Measurements from ENCODE around the gene SERTAD3. TPM values are rescaled to one million over a fixed set of nuclear protein-coding genes. Genes with fewer than 3 reads are reported as not detected.
"Not testable (repeated sequence)": the region's sequence is repeated elsewhere in the genome, so short reads cannot be mapped to it uniquely, and the experiment has no call there.

Gene SERTAD3
- total RNA-seq, 2 donors from 2014 or later = 26.5 to 36.0 TPM

DNA sequence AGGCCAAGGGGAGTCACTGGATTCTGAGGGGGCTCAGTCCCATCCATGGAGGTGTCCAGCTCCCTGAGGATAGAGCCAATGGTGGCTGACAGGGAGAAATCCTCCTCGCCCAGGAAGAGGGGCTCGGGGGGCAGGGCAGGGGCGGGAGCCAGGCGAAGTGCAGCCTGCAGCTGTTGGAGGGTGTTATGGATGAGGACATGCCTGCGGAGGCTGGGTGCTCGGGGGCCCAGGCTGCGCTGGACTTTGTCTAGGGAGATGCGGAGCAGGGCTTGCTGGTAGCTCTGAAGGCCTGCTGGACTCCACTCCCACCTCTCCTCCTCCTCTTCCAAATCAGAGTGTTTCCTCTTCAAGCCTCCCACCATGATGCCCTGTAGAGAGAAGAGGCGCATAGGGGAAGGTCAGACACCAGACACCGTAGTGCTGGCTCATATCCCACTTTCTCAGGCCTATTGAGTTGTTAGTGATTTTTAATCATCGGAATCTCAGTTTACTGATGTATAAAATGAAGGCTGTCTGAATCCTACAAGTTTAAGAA, 2.3 kb downstream of the SERTAD3 start:
- Histone ChIP-seq H3K4me1 (peaks cover 8% of the 10 kb centered on the region), H3K36me3 (peaks cover 4% of the 10 kb centered on the region), H3K4me3 (no peak overlapping the region), H3K27me3 (no peaks in the 10 kb centered on the region), H3K27ac (peak overlapping the region; percentile 44), H3K9me3 (no peaks in the 10 kb centered on the region), H3K9ac (ENCODE audit: low read depth in 2 of 2, low read length in 2 of 2) (no peak overlapping the region)
- TF ChIP-seq, protein P1, sequence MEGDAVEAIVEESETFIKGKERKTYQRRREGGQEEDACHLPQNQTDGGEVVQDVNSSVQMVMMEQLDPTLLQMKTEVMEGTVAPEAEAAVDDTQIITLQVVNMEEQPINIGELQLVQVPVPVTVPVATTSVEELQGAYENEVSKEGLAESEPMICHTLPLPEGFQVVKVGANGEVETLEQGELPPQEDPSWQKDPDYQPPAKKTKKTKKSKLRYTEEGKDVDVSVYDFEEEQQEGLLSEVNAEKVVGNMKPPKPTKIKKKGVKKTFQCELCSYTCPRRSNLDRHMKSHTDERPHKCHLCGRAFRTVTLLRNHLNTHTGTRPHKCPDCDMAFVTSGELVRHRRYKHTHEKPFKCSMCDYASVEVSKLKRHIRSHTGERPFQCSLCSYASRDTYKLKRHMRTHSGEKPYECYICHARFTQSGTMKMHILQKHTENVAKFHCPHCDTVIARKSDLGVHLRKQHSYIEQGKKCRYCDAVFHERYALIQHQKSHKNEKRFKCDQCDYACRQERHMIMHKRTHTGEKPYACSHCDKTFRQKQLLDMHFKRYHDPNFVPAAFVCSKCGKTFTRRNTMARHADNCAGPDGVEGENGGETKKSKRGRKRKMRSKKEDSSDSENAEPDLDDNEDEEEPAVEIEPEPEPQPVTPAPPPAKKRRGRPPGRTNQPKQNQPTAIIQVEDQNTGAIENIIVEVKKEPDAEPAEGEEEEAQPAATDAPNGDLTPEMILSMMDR (IDR thresholded peaks at IDR 0.05) = no peak
- DNase-seq = no peak
- intact Hi-C loops (cut with DNase I) = no loop called here

DNA sequence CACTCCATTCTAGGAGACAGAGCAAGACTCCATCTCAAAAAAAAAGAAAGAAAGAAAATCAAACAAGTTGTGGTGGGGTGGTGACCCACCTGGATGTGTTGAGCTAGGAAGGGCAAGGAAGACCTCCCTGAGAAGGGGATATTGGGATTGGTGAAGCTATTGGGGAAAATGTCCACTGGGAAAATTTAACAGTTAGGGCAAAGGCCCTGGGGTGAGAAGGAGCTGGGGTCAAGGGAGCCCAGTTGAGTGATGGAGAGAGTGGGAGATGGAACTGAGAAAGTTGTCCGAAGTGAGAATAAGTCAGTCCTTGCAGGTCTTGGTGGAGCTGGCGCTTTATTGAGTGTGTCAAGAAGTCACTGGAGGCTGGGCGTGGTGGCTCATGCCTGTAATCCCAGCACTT, 5.9 kb downstream of the SERTAD3 start:
- DNase-seq = no peak
- Histone ChIP-seq H3K4me1 (peaks cover 12% of the 10 kb centered on the region), H3K9ac (ENCODE audit: low read depth in 2 of 2, low read length in 2 of 2) (no peak overlapping the region), H3K27ac (no peak overlapping the region), H3K9me3 (no peaks in the 10 kb centered on the region), H3K36me3 (peaks cover 4% of the 10 kb centered on the region), H3K27me3 (no peaks in the 10 kb centered on the region), H3K4me3 (no peak overlapping the region)
- intact Hi-C loops (cut with DNase I) = no loop called here
- TF ChIP-seq, protein P1 (IDR thresholded peaks at IDR 0.05) = no peak

DNA sequence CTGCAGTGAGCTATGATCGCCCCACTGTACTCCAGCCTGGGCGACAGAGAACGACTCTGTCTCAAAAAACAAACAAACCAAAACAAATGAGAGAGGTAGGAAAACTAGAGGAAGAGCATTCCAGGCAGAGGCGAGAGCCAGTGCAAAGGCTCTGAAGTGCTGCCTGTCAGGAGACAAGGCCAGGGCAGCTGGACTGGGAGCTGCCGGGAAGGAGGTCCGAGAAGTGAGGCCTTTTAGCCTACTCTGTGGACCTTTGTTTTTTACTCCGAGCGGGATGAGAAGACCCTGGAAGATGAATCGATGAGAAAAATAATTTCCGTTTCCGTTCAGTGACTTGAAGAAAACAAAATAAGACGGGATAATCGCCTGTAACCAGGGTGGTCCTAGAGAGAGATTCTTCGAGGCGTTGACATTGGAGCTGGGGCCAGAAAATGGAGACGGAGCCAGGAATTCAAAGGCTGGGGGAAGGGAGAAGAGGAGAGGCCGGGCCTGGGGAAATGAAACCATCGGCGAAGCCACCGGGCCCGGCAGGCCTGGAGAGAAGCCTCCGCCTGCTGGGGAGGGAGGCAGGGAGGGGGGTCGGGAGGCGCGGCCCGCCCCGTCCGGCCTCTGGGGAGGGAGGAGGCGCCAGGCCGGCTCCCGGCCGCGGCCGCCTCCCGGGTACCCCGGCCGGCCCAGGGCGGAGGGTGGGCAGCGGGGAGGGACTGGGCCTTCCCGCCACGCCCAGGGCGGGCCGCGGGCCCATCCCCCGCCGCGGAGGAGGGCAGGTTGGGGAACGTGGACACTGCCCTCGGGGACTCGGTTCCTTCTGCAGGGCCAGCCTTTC, 10.5 kb downstream of the SERTAD3 start:
- no peaks in the 10 kb centered on the region for H3K36me3 ChIP-seq
- intact Hi-C loops (cut with DNase I) = no loop called here
- peak overlapping the region; percentile 83 to 97 for H3K9ac ChIP-seq (ENCODE audit: low read depth in 2 of 2, low read length in 2 of 2)
- TF ChIP-seq, protein P1 (IDR thresholded peaks at IDR 0.05) = no peak
- H3K4me3 ChIP-seq = peak overlapping the region; percentile 16
- DNase-seq = peak; percentile 93
- peaks cover 3% of the 10 kb centered on the region for H3K4me1 ChIP-seq
- no peaks in the 10 kb centered on the region for H3K27me3 ChIP-seq
- H3K9me3 ChIP-seq = no peaks in the 10 kb centered on the region
- H3K27ac ChIP-seq = peak overlapping the region; percentile 94

DNA sequence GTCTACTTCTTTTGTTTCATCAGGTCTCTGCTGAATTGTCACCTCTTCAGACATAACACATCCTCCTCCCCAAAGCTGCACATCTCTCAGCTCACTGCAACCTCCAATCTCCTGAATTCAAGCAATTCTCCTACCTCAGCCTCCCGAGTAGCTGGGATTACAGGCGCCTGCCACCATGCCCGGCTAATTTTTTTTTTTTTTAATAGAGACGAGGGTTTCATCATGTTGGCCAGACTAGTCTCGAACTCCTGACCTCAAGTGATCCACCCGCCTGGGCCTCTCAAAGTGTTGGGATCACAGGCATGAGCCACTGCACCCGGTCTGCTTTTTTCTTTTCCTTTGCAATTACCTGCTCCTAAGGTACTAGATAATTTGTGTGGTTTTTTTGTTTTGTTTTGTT, 11.4 kb downstream of the SERTAD3 start:
- H3K9me3 ChIP-seq; H3K4me3 ChIP-seq; H3K27me3 ChIP-seq; intact Hi-C loops (cut with DNase I); H3K36me3 ChIP-seq; H3K4me1 ChIP-seq; DNase-seq: not testable (repeated sequence)
- H3K9ac ChIP-seq (ENCODE audit: low read depth in 2 of 2, low read length in 2 of 2) = peak overlapping the region; percentile 83 to 97
- peak overlapping the region; percentile 94 for H3K27ac ChIP-seq

DNA sequence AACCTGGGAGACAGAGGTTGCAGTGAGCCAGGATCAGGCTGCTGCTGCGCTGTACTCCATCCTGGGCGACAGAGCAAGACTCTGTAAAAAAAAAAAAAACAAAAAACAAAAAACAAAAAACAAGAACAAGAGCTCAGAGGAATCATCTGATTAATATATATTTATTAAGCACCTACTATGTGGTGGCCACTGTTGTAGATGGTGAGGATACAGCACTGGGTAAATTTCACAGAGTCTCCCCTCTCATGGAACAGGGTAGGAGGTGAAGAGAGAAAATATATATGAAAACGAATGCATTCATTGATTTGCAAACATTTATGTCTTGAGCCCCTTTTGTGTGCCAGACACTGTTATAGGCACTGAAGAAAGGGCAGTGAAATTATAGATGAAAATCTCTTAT, 12.4 kb downstream of the SERTAD3 start:
- no peaks in the 10 kb centered on the region for H3K36me3 ChIP-seq
- DNase-seq = no peak
- TF ChIP-seq, protein P1 (IDR thresholded peaks at IDR 0.05) = no peak
- no peaks in the 10 kb centered on the region for H3K9me3 ChIP-seq
- no peaks in the 10 kb centered on the region for H3K27me3 ChIP-seq
- H3K27ac ChIP-seq = no peak overlapping the region
- H3K4me3 ChIP-seq = no peak overlapping the region
- peaks cover 3% of the 10 kb centered on the region for H3K4me1 ChIP-seq
- H3K9ac ChIP-seq (ENCODE audit: low read depth in 2 of 2, low read length in 2 of 2) = no peak overlapping the region
- intact Hi-C loops (cut with DNase I) = no loop called here

DNA sequence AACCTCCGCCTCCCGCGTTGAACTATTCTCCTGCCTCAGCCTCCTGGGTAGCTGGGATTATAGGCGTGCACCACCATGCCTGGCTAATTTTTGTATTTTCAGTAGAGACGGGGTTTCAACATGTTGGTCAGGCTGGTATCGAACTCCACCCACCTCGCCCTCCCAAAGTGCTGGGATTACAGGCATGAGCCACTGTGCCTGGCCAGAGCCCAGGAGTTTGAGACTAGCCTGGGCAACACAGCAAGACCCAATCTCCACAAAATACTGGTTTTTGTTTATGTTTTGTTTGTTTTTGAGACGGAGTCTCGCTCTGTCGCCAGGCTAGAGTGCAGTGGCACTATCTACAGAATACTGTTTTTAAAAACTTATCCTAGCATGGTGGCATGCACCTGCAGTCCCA, 13.9 kb downstream of the SERTAD3 start:
- intact Hi-C loops (cut with DNase I); H3K27me3 ChIP-seq; H3K9me3 ChIP-seq; H3K36me3 ChIP-seq; H3K4me3 ChIP-seq; H3K4me1 ChIP-seq; H3K27ac ChIP-seq; DNase-seq; H3K9ac ChIP-seq (ENCODE audit: low read depth in 2 of 2, low read length in 2 of 2): not testable (repeated sequence)

DNA sequence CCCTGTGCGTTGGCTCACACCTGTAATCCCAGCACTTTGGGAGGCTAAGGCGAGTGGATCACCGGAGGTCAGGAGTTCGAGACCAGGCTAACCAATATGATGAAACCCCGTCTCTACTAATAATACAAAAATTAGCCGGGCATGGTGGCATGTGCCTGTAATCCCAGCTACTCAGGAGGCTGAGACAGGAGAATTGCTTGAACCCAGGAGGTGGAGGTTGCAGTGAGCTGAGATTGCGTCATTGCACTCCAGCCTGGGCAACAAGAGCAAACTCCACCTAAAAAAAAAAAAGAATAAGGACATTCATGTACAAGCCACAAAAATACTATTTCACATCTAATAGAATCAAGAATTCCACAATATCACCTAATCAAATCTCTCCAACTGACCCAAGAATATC, 15.9 kb downstream of the SERTAD3 start:
- H3K4me1 ChIP-seq; DNase-seq; intact Hi-C loops (cut with DNase I); H3K4me3 ChIP-seq; H3K36me3 ChIP-seq; H3K27ac ChIP-seq; H3K27me3 ChIP-seq; H3K9me3 ChIP-seq; H3K9ac ChIP-seq (ENCODE audit: low read depth in 2 of 2, low read length in 2 of 2): not testable (repeated sequence)

All from colonic mucosa (tissue), 4 donors.